Heart right ventricle (tissue), 16 donors: ENCODE results near the gene ANKRD12. TPM values are rescaled to one million over a fixed set of nuclear protein-coding genes. Genes with fewer than 3 reads are reported as not detected.

ENCODE experiments used
- ATAC-seq, 8 donors: fragments of 200-7000 bp; cut with Tn5 transposase; one replicate each; pipeline ENCODE4 v1.9.1; 2020; ENCODE audit warnings: mild to moderate bottlenecking in 8 of 8, moderate library complexity in 8 of 8, moderate number of reproducible peaks in 1 of 8
- DNase-seq, 2 donors: peaks; one replicate each; pipeline ENCODE4 v3.0.0-alpha.2; 2020
- H3K27ac ChIP-seq, 10 donors: fragments of 200-600 bp; sonication (generic) in 2 of 10; one replicate each; pipeline versions ENCODE4 v1.5.0 to v1.8.0; 2020 to 2022; ENCODE audit warnings: mild to moderate bottlenecking in 3 of 10
- H3K27me3 ChIP-seq, 7 donors: fragments of 200-600 bp; one replicate each; pipeline ENCODE4 v1.8.0; 2021 to 2022; ENCODE audit warnings: mild to moderate bottlenecking in 2 of 7
- H3K36me3 ChIP-seq, 9 donors: fragments of 200-600 bp; sonication (generic) in 1 of 9; one replicate each; pipeline versions ENCODE4 v1.5.0 to v1.8.0; 2020 to 2022; ENCODE audit warnings: mild to moderate bottlenecking in 2 of 9
- H3K4me1 ChIP-seq, 9 donors: fragments of 200-600 bp; sonication (generic) in 1 of 9; one replicate each; pipeline versions ENCODE4 v1.5.0 to v1.8.0; 2020 to 2022; ENCODE audit warnings: mild to moderate bottlenecking in 4 of 9
- H3K4me3 ChIP-seq, 10 donors: fragments of 200-600 bp; sonication (generic) in 2 of 10; one replicate each; pipeline versions ENCODE4 v1.5.0 to v1.8.0; 2020 to 2022; ENCODE audit warnings: mild to moderate bottlenecking in 7 of 10, moderate library complexity in 2 of 10
- H3K9me3 ChIP-seq, 11 donors: fragments of 200-600 bp in 10 of 11; sonication (generic) in 2 of 11; one replicate each; pipeline versions ENCODE4 v1.5.0 to v1.8.0; 2013 to 2022; ENCODE audit warnings: mild to moderate bottlenecking in 2 of 11, control low read depth in 1 of 11, moderate library complexity in 1 of 11
- CTCF ChIP-seq, 9 donors: fragments of 200-600 bp; sonication (generic) in 2 of 9; IDR thresholded peaks; one replicate each; pipeline versions ENCODE4 v1.5.0 to v1.8.0; 2021 to 2022; ENCODE audit warnings: antibody characterized with exemption in 9 of 9, mild to moderate bottlenecking in 5 of 9, moderate library complexity in 1 of 9
- WGBS, 2 donors: extraction: QIAGEN DNeasy Blood & Tissue Kit; methylation state at CpG; one replicate each; pipeline ENCODE4 v1.1.7; 2013; ENCODE audit warnings: inconsistent platforms in 1 of 2; 5-methylcytosine and 5-hydroxymethylcytosine counted together
- intact Hi-C, 10 donors: fragments of 100-400 bp; cut with DNase I; formaldehyde crosslinking; loops; one replicate each; pipeline versions ENCODE4 v1.11.1 to v1.14.2; 2022
- polyA plus RNA-seq, 2 donors: library from polyadenylated mRNA; stranded (reverse); fragments of 200-250 nt; gene quantifications; one replicate each; pipeline ENCODE4 v1.2.3, GENCODE V29; 2013
- total RNA-seq, 10 donors: library from RNA; stranded (reverse); fragmentation: NEBNext Ultra II Directional in 3 of 10; extraction: Animal tissue kit (Norgen Biotek cat#: 25700) in 3 of 10; gene quantifications; one replicate each; pipeline versions ENCODE4 v1.2.1 to v1.2.4, GENCODE V29; 2021 to 2023
- donor health status: Arrhythmogenic right ventricular cardiomyopathy.
- donor health status: ischemic (EF 13 %, LVEDD 7.1; RV severe dilation, severe dysfunction).
- donor health status: healthy with polysubstance abuse.
- donor health status: DM: no; HTN: yes; CAD: no.
- donor health status: DM: no; HTN: no; CAD: no.
- donor health status: ischemic (EF 25% LVEDD 6.9; RV normal size, moderate dysfunction).
- donor health status: ischemic (EF 25% LVEDD 5.7; RV mildly dilated, moderate dysfunction).
- donor health status: healthy.
- donor health status: DM: yes; HTN: yes; CAD: no.
- donor health status: Ischemic cardiomyopathy.
- donor health status: ischemic (EF 35%, LVEDD 5.7; RV mildly dilated, moderate dysfunction).
- donor health status: nonischemic (EF 11% LVEDD 7.7; RV severe dilation, severe dysfunction).
- donor health status: DM: yes; HTN: yes; CAD: no.
- donor health status: PGD.
- donor health status: ischemic (EF 29% LVEDD 5.4; RV normal size, mild dysfunction).
- donor health status: nonischemic (EF 23%, LVEDD 6.1; RV moderate dilation, normal function).

Gene ANKRD12
- total and polyA plus RNA-seq, 12 donors, result 3.1 to 70.2 (median 55.5) TPM

- ATAC-seq (peak in 5 of 8 donors; percentile 20 to 65 (median 50)), DNase-seq (no peak)
- H3K36me3 ChIP-seq, result peaks cover 0 to 58% (median 3%) of the 10 kb centered on the region in 9 donors
- H3K27me3 ChIP-seq, result no peaks in the 10 kb centered on the region
- WGBS, 2 donors, result 72 to 78% methylated on average over 4 of the region's 4 CpGs
- peak overlapping the region in 3 of 10 donors; percentile 2 to 22 (median 11) for H3K4me3 ChIP-seq
- intact Hi-C loops, result no loop called here
- no peak for TF ChIP-seq CTCF (IDR thresholded peaks at IDR 0.05)
- H3K9me3 ChIP-seq, result peaks cover 0 to 3% (median 0%) of the 10 kb centered on the region in 11 donors
- H3K27ac ChIP-seq, result peak overlapping the region in 6 of 10 donors; percentile 11 to 51 (median 24)
- peaks cover 0 to 58% (median 26%) of the 10 kb centered on the region in 9 donors for H3K4me1 ChIP-seq
These were observed 48.5 kb downstream of the ANKRD12 start for GRCh38 chr18:9184998-9185613.

- DNase-seq, result no peak
- WGBS, 2 donors, result 95 to 97% methylated on average over 3 of the region's 3 CpGs
- Histone ChIP-seq H3K27ac (no peak overlapping the region), H3K9me3 (no peaks in the 10 kb centered on the region), H3K4me3 (no peak overlapping the region), H3K27me3 (no peaks in the 10 kb centered on the region), H3K4me1 (peaks cover 0 to 50% (median 23%) of the 10 kb centered on the region in 9 donors), H3K36me3 (peaks cover 0 to 66% (median 3%) of the 10 kb centered on the region in 9 donors)
- TF ChIP-seq CTCF (IDR thresholded peaks at IDR 0.05), result no peak
- intact Hi-C loops, result no loop called here
- ATAC-seq, result no peak
These were observed 52.0 kb downstream of the ANKRD12 start for GRCh38 chr18:9188359-9189231.

GRCh38 chr18:9189491-9189890 is 52.9 kb downstream of the ANKRD12 start:
- no peaks in the 10 kb centered on the region for H3K27me3 ChIP-seq
- peaks cover 0 to 46% (median 23%) of the 10 kb centered on the region in 9 donors for H3K4me1 ChIP-seq
- no peaks in the 10 kb centered on the region for H3K9me3 ChIP-seq
- intact Hi-C loops, result no loop called here
- no peak for ATAC-seq
- TF ChIP-seq CTCF (IDR thresholded peaks at IDR 0.05), result no peak
- H3K4me3 ChIP-seq, result no peak overlapping the region
- no peak for DNase-seq
- WGBS, 2 donors, result 67 to 79% methylated on average over 2 of the region's 2 CpGs
- no peak overlapping the region for H3K27ac ChIP-seq
- H3K36me3 ChIP-seq, result peaks cover 0 to 64% (median 3%) of the 10 kb centered on the region in 9 donors

- 65 to 66% methylated on average over 2 of the region's 2 CpGs for WGBS, 2 donors
- Histone ChIP-seq H3K36me3 (peaks cover 0 to 80% (median 0%) of the 10 kb centered on the region in 9 donors), H3K9me3 (no peaks in the 10 kb centered on the region), H3K4me3 (no peak overlapping the region), H3K4me1 (peaks cover 0 to 27% (median 12%) of the 10 kb centered on the region in 9 donors), H3K27ac (no peak overlapping the region), H3K27me3 (no peaks in the 10 kb centered on the region)
- TF ChIP-seq CTCF (IDR thresholded peaks at IDR 0.05), result no peak
- ATAC-seq (peak in 1 of 8 donors; percentile 33), DNase-seq (no peak)
- intact Hi-C loops, result no loop called here
These were observed 55.2 kb downstream of the ANKRD12 start for GRCh38 chr18:9191658-9192256.
